CD4-positive, alpha-beta T cell (primary cell): ENCODE results near the gene SELPLG. TPM values are rescaled to one million over a fixed set of nuclear protein-coding genes. Genes with fewer than 3 reads are reported as not detected.

Experiments
- ATAC-seq: fragments of 200-7000 bp; cut with Tn5 transposase; one replicate; pipeline ENCODE4 v1.10.0; 2022; ENCODE audit warnings: mild to moderate bottlenecking; ENCODE audit not compliant: poor library complexity
- CTCF ChIA-PET: fragments of 350-600 bp; sonication (Branson Sonifier 250); formaldehyde crosslinking; loops from one replicate; lab custom pipeline; 2021; ENCODE audit warnings: antibody characterized with exemption, inconsistent platforms; lab: Charles Lee
- POLR2A ChIA-PET: fragments of 350-600 bp; sonication (Branson Sonifier 250); formaldehyde crosslinking; loops from one replicate; lab custom pipeline; 2021; ENCODE audit warnings: antibody characterized with exemption, inconsistent platforms; lab: Charles Lee
- DNase-seq, 14 experiments: peaks; one replicate each; pipeline ENCODE4 v3.0.0-alpha.2; 2013 to 2020; ENCODE audit warnings: mixed read lengths in 2 of 14
- H3K27ac ChIP-seq, 2 donors: one replicate each; pipeline versions ENCODE4 v1.5.1 to v1.7.0; 2013; ENCODE audit warnings: low read length in 2 of 2, low read depth in 1 of 2, mild to moderate bottlenecking in 1 of 2
- H3K27me3 ChIP-seq, 2 experiments: 1 replicate in 1 of 2; 2 replicates in 1 of 2; pipeline versions ENCODE4 v1.6.1 to v1.7.0; 2013; ENCODE audit warnings: low read length in 2 of 2, control low read depth in 1 of 2, mild to moderate bottlenecking in 1 of 2, moderate library complexity in 1 of 2; ENCODE audit not compliant: insufficient read depth in 2 of 2, control insufficient read depth in 1 of 2
- H3K36me3 ChIP-seq: one replicate; pipeline ENCODE4 v1.6.1; 2013; ENCODE audit warnings: low read length, control low read depth; ENCODE audit not compliant: insufficient read depth
- H3K4me1 ChIP-seq: one replicate; pipeline ENCODE4 v1.6.1; 2013; ENCODE audit warnings: low read length, control low read depth; ENCODE audit not compliant: insufficient read depth
- H3K4me3 ChIP-seq: one replicate; pipeline ENCODE4 v1.5.1; 2013; ENCODE audit warnings: mild to moderate bottlenecking, low read length, moderate library complexity
- H3K9me3 ChIP-seq, 2 experiments: 1 replicate in 1 of 2; 2 replicates in 1 of 2; pipeline versions ENCODE4 v1.6.1 to v1.7.0; 2013; ENCODE audit warnings: low read length in 2 of 2, mild to moderate bottlenecking in 2 of 2, control low read depth in 1 of 2, moderate library complexity in 1 of 2; ENCODE audit not compliant: control insufficient read depth in 1 of 2, insufficient read depth in 1 of 2
- H3K27ac Mint-ChIP-seq: one replicate; pipeline ENCODE4 v1.8.0; 2020; ENCODE audit warnings: mixed read lengths
- H3K27me3 Mint-ChIP-seq: one replicate; pipeline ENCODE4 v1.8.0; 2021; ENCODE audit warnings: mixed read lengths
- H3K36me3 Mint-ChIP-seq: one replicate; pipeline ENCODE4 v1.8.0; 2021; ENCODE audit warnings: low read depth, mixed read lengths
- H3K4me1 Mint-ChIP-seq: one replicate; pipeline ENCODE4 v1.8.0; 2021; ENCODE audit warnings: low read depth, mixed read lengths
- H3K4me3 Mint-ChIP-seq: one replicate; pipeline ENCODE4 v1.8.0; 2020; ENCODE audit warnings: mild to moderate bottlenecking, mixed read lengths
- H3K9me3 Mint-ChIP-seq: one replicate; pipeline ENCODE4 v1.8.0; 2020; ENCODE audit warnings: mixed read lengths
- CTCF ChIP-seq: fragments of 200-600 bp; IDR thresholded peaks from one replicate; pipeline ENCODE4 v1.8.0; 2022; ENCODE audit warnings: antibody characterized with exemption, mild to moderate bottlenecking
- intact Hi-C, 2 experiments: fragments of 100-400 bp; cut with DNase I in 1 of 2; cut with micrococcal nuclease in 1 of 2; formaldehyde crosslinking; loops; one replicate each; pipeline versions ENCODE4 v1.15.1 to v1.9.0; 2023 to 2025; cut with DNase I, micrococcal nuclease
- total RNA-seq, 174 experiments: library from RNA in 2 of 174; stranded (reverse) in 2 of 174; gene quantifications; one replicate each; pipeline ENCODE4 v1.2.3 and lab custom pipeline; 2021 to 2026

SELPLG gene
- total RNA-seq, 2 experiments from 2014 or later = 25.7 to 27.8 TPM

- ChIA-PET POLR2A (interaction anchor here (0.9 to 1.3 kb wide), 3 partner anchors 18 to 92 kb away, joined by 4 read pairs; partner anchors contain the start of genes ISCU and SELPLG), CTCF (interaction anchor here (0.9 to 1.5 kb wide), 3 partner anchors 10 to 35 kb away, joined by 3 to 6 read pairs (median 3); partner anchors contain the start of gene SELPLG)
- Histone ChIP-seq H3K9me3 (no peaks in the 10 kb centered on the region), H3K36me3 (peaks cover 6% of the 10 kb centered on the region), H3K4me1 (no peaks in the 10 kb centered on the region), H3K27me3 (no peaks in the 10 kb centered on the region), H3K4me3 (no peak overlapping the region), H3K27ac (no peak overlapping the region)
- Mint-ChIP-seq H3K27ac (no peak overlapping the region), H3K4me1 (no peaks in the 10 kb centered on the region), H3K4me3 (no peak overlapping the region), H3K27me3 (no peaks in the 10 kb centered on the region), H3K9me3 (no peaks in the 10 kb centered on the region), H3K36me3 (peaks cover 6% of the 10 kb centered on the region)
- DNase-seq (no peak), ATAC-seq (no peak)
- no peak for TF ChIP-seq CTCF
- intact Hi-C loops = no loop called here
Observed at GRCh38 chr12:108653922-108654321, 20.2 kb upstream of the SELPLG start.

GRCh38 chr12:108653082-108653516 lies 19.4 kb upstream of the SELPLG start:
- H3K36me3 Mint-ChIP-seq = peaks cover 6% of the 10 kb centered on the region
- Histone ChIP-seq H3K36me3 (peaks cover 6% of the 10 kb centered on the region), H3K27ac (no peak overlapping the region), H3K27me3 (no peaks in the 10 kb centered on the region), H3K4me1 (no peaks in the 10 kb centered on the region), H3K4me3 (no peak overlapping the region), H3K9me3 (no peaks in the 10 kb centered on the region)
- DNase-seq (no peak), ATAC-seq (no peak)
- no peaks in the 10 kb centered on the region for H3K4me1 Mint-ChIP-seq
- intact Hi-C loops = no loop called here
- H3K27ac Mint-ChIP-seq = no peak overlapping the region
- TF ChIP-seq CTCF = no peak
- no peaks in the 10 kb centered on the region for H3K27me3 Mint-ChIP-seq
- H3K4me3 Mint-ChIP-seq = no peak overlapping the region
- no peaks in the 10 kb centered on the region for H3K9me3 Mint-ChIP-seq
- ChIA-PET POLR2A (interaction anchor here (0.9 to 1.3 kb wide), 3 partner anchors 17 to 91 kb away, joined by 4 read pairs; partner anchors contain the start of genes ISCU and SELPLG), CTCF (interaction anchor here (0.8 to 1.5 kb wide), 4 partner anchors 11 to 151 kb away, joined by 3 to 6 read pairs (median 4); partner anchors contain the start of gene SELPLG)

- no peaks in the 10 kb centered on the region for H3K9me3 Mint-ChIP-seq
- H3K36me3 Mint-ChIP-seq = no peaks in the 10 kb centered on the region
- DNase-seq (no peak), ATAC-seq (no peak)
- ChIA-PET CTCF (interaction anchor here (0.7 to 1.6 kb wide), 2 partner anchors 32 to 677 kb away, joined by 3 to 4 read pairs; no protein-coding TSS in a partner anchor), POLR2A (interaction anchor here (0.9 kb wide), 1 partner anchor 15 kb away, joined by 3 read pairs; no protein-coding TSS in a partner anchor)
- peaks cover 22% of the 10 kb centered on the region for H3K4me1 Mint-ChIP-seq
- Histone ChIP-seq H3K9me3 (no peaks in the 10 kb centered on the region), H3K36me3 (no peaks in the 10 kb centered on the region), H3K4me3 (no peak overlapping the region), H3K4me1 (peaks cover 17% of the 10 kb centered on the region), H3K27me3 (no peaks in the 10 kb centered on the region), H3K27ac (no peak overlapping the region)
- H3K4me3 Mint-ChIP-seq = no peak overlapping the region
- no peaks in the 10 kb centered on the region for H3K27me3 Mint-ChIP-seq
- no peak for TF ChIP-seq CTCF
- intact Hi-C loops = no loop called here
- no peak overlapping the region for H3K27ac Mint-ChIP-seq
Observed at GRCh38 chr12:108650083-108650482, 16.4 kb upstream of the SELPLG start.
